Ectodermal cell (in vitro differentiated cells): Measurements from ENCODE around the gene KRTAP27-1.

Source experiments
- H3K27ac ChIP-seq: 2 replicates; pipeline ENCODE4 v1.7.0; 2013; ENCODE audit warnings: mild to moderate bottlenecking, low read depth, low read length; ENCODE audit not compliant: insufficient read depth, poor library complexity, severe bottlenecking
- H3K27me3 ChIP-seq: 2 replicates; pipeline ENCODE4 v1.7.0; 2013; ENCODE audit warnings: mild to moderate bottlenecking, low read length; ENCODE audit not compliant: insufficient read depth, control insufficient read depth, poor library complexity, severe bottlenecking
- H3K36me3 ChIP-seq: one replicate; pipeline ENCODE4 v1.7.0; 2013; ENCODE audit warnings: low read length; ENCODE audit not compliant: control insufficient read depth, insufficient read depth
- H3K4me1 ChIP-seq: one replicate; pipeline ENCODE4 v1.7.0; 2013; ENCODE audit warnings: low read length; ENCODE audit not compliant: control insufficient read depth, insufficient read depth
- H3K4me3 ChIP-seq: 2 replicates; pipeline ENCODE4 v1.7.0; 2013; ENCODE audit warnings: low read depth, low read length, control low read depth; ENCODE audit not compliant: insufficient read depth
- H3K9me3 ChIP-seq: 2 replicates; pipeline ENCODE4 v1.7.0; 2013; ENCODE audit warnings: mild to moderate bottlenecking, low read length, moderate library complexity; ENCODE audit not compliant: control insufficient read depth
- WGBS, 2 experiments: methylation state at CpG; one replicate each; pipeline ENCODE4 v1.1.7; 2013; ENCODE audit warnings: missing lambda C conversion rate in 2 of 2; 5-methylcytosine and 5-hydroxymethylcytosine counted together

Gene KRTAP27-1

DNA sequence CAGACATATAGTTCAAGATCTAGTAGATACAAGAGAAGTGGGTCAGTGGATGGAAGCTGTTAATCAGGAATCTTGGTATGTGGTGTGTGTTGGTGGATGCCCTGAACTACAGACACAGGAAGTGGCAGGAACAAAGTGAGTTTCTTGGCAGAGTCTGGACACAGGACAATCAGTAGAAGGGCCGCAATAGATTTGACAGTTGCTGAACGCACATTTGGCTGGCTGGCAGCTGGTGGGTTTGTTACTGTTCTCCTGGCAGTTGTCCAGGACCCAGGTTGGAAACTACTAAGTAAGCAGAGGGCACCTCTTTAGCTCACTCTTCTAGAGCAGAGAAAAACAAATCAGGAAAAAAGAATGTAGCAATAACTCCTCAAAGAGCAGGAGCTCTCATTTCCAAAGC is 30.6 kb downstream of the KRTAP27-1 start:
- H3K4me3 ChIP-seq = no peak overlapping the region
- no peak overlapping the region for H3K27ac ChIP-seq
- H3K36me3 ChIP-seq = no peaks in the 10 kb centered on the region
- no peaks in the 10 kb centered on the region for H3K9me3 ChIP-seq
- H3K27me3 ChIP-seq = no peaks in the 10 kb centered on the region
- H3K4me1 ChIP-seq = no peaks in the 10 kb centered on the region
- WGBS, 2 experiments = 91 to 95% methylated on average over 2 of the region's 2 CpGs

- Histone ChIP-seq H3K27ac (no peak overlapping the region), H3K9me3 (no peaks in the 10 kb centered on the region), H3K4me1 (no peaks in the 10 kb centered on the region), H3K27me3 (no peaks in the 10 kb centered on the region), H3K4me3 (no peak overlapping the region), H3K36me3 (no peaks in the 10 kb centered on the region)
- 83 to 92% methylated on average over 1 of the region's 1 CpG for WGBS, 2 experiments
Observed at GRCh38 chr21:30305136-30305535, 32.4 kb downstream of the KRTAP27-1 start.

- H3K4me3 ChIP-seq = no peak within 1 kb of the TSS
- 93 to 96% methylated on average over 2 of the region's 2 CpGs for WGBS, 2 experiments
Observed at GRCh38 chr21:30289215-30289614, 48.3 kb downstream of the KRTAP27-1 start, which contains the start of gene KRTAP25-1. KRTAP25-1 (minus strand) TSS chr21:30289514; CDS start chr21:30289490, 24 bp downstream.

More at GRCh38 chr21:30289215-30289614, 48.3 kb downstream of the KRTAP27-1 start, which contains the start of gene KRTAP25-1:
- H3K36me3 ChIP-seq = no peaks in the 10 kb centered on the region
- no peak within 1 kb of the TSS for H3K27ac ChIP-seq
- H3K9me3 ChIP-seq = no peaks in the 10 kb centered on the region
- H3K27me3 ChIP-seq = no peaks in the 10 kb centered on the region
- no peaks in the 10 kb centered on the region for H3K4me1 ChIP-seq
